Measurements from ENCODE around the gene ATP8A2. TPM values are rescaled to one million over a fixed set of nuclear protein-coding genes. Genes with fewer than 3 reads are reported as not detected.
"Not testable (repeated sequence)": the region's sequence is repeated elsewhere in the genome, so short reads cannot be mapped to it uniquely, and the experiment has no call there.

Gene ATP8A2
- total RNA-seq, 4 donors from 2014 or later = 0.16 to 0.54 (median 0.26) TPM

GRCh38 chr13:26061947-26062346 lies 690.2 kb downstream of the ATP8A2 start:
- TF ChIP-seq CTCF (IDR thresholded peaks at IDR 0.05) = no peak
- Histone ChIP-seq H3K4me3 (no peak overlapping the region), H3K4me1 (no peaks in the 10 kb centered on the region), H3K27ac (no peak overlapping the region), H3K27me3 (peaks cover 8% of the 10 kb centered on the region), H3K36me3 (no peaks in the 10 kb centered on the region), H3K9me3 (no peaks in the 10 kb centered on the region)
- WGBS, 2 donors (ENCODE audit: low coverage in 1 of 2) = 50 to 75% methylated on average over 5 to 6 of the region's 6 CpGs
- ATAC-seq = no peak

GRCh38 chr13:26062853-26063444 lies 691.2 kb downstream of the ATP8A2 start:
- no peak for TF ChIP-seq POLR2AphosphoS5 (IDR thresholded peaks at IDR 0.05)
- TF ChIP-seq EP300 (IDR thresholded peaks at IDR 0.05) = no peak
- peak in 2 of 4 experiments; percentile 28 to 59 for TF ChIP-seq CTCF (IDR thresholded peaks at IDR 0.05)
- no peak for TF ChIP-seq POLR2A (IDR thresholded peaks at IDR 0.05)
- H3K27me3 ChIP-seq = peaks cover 4% of the 10 kb centered on the region
- H3K9me3 ChIP-seq = no peaks in the 10 kb centered on the region
- H3K27ac ChIP-seq = no peak overlapping the region
- H3K4me3 ChIP-seq = no peak overlapping the region
- no peaks in the 10 kb centered on the region for H3K4me1 ChIP-seq
- WGBS, 2 donors (ENCODE audit: low coverage in 1 of 2) = 58 to 60% methylated on average over 5 of the region's 5 CpGs
- no peaks in the 10 kb centered on the region for H3K36me3 ChIP-seq
- no peak for ATAC-seq

GRCh38 chr13:26066492-26066891 lies 694.7 kb downstream of the ATP8A2 start:
- not testable (repeated sequence) for H3K4me1 ChIP-seq, ATAC-seq, H3K36me3 ChIP-seq, H3K27me3 ChIP-seq, H3K4me3 ChIP-seq, H3K27ac ChIP-seq, H3K9me3 ChIP-seq
- WGBS, 2 donors (ENCODE audit: low coverage in 1 of 2) = 41 to 82% methylated on average over 3 to 4 of the region's 7 CpGs

- no peaks in the 10 kb centered on the region for H3K36me3 ChIP-seq
- no peaks in the 10 kb centered on the region for H3K27me3 ChIP-seq
- WGBS, 2 donors (ENCODE audit: low coverage in 1 of 2) = 100% methylated on average over 1 of the region's 3 CpGs; no CpG with 5 or more reads in 1 of the 2 donors
- H3K27ac ChIP-seq = no peak overlapping the region
- H3K9me3 ChIP-seq = no peaks in the 10 kb centered on the region
- ATAC-seq = no peak
- no peaks in the 10 kb centered on the region for H3K4me1 ChIP-seq
- TF ChIP-seq EP300 (IDR thresholded peaks at IDR 0.05) (no peak), POLR2A (IDR thresholded peaks at IDR 0.05) (no peak), POLR2AphosphoS5 (IDR thresholded peaks at IDR 0.05) (no peak), CTCF (IDR thresholded peaks at IDR 0.05) (no peak)
- H3K4me3 ChIP-seq = no peak overlapping the region
Measured at GRCh38 chr13:26067601-26068000, 695.8 kb downstream of the ATP8A2 start.

- 71 to 100% methylated on average over 1 to 2 of the region's 2 CpGs for WGBS, 2 donors (ENCODE audit: low coverage in 1 of 2)
Measured at GRCh38 chr13:26068372-26068771, 696.6 kb downstream of the ATP8A2 start.

GRCh38 chr13:26069642-26070041 lies 697.9 kb downstream of the ATP8A2 start:
- not testable (repeated sequence) for H3K27me3 ChIP-seq, H3K4me3 ChIP-seq, H3K27ac ChIP-seq, H3K4me1 ChIP-seq, H3K9me3 ChIP-seq, H3K36me3 ChIP-seq, ATAC-seq
- 0 to 78% methylated on average over 1 to 6 of the region's 8 CpGs for WGBS, 2 donors (ENCODE audit: low coverage in 1 of 2)

More at GRCh38 chr13:26068372-26068771, 696.6 kb downstream of the ATP8A2 start:
- ATAC-seq, H3K27ac ChIP-seq, H3K9me3 ChIP-seq, H3K36me3 ChIP-seq, H3K4me3 ChIP-seq, H3K27me3 ChIP-seq, H3K4me1 ChIP-seq: not testable (repeated sequence)
